ENCODE data around the gene KIF25.

GRCh38 chr6:168000198-168001028, 2.9 kb downstream of the KIF25 start:
- TF ChIP-seq CTCF (IDR thresholded peaks at IDR 0.05) (no peak), POLR2A (IDR thresholded peaks at IDR 0.05) (no peak)

Measured in uterus (tissue), 2 donors.